MM.1S (cell line): ENCODE data around the gene PAN3.

Experiments used
- DNase-seq: peaks from one replicate; pipeline ENCODE4 v3.0.0-alpha.2; 2015
- H2AFZ ChIP-seq: fragments of 300-600 bp; sonication (generic); 2 replicates; pipeline ENCODE4 v1.6.0; 2016; ENCODE audit warnings: antibody characterized with exemption, low read length
- H3F3A ChIP-seq: fragments of 300-600 bp; sonication (generic); 2 replicates; pipeline ENCODE4 v1.6.1; 2016; ENCODE audit warnings: mild to moderate bottlenecking, antibody characterized with exemption, low read length, moderate library complexity, mixed read lengths; ENCODE audit not compliant: insufficient read depth
- H3K27ac ChIP-seq: fragments of 300-600 bp; sonication (generic); 2 replicates; pipeline ENCODE4 v1.5.1; 2016; ENCODE audit warnings: mild to moderate bottlenecking, low read length
- H3K27me3 ChIP-seq: fragments of 300-600 bp; sonication (generic); replicated peaks from 2 replicates; pipeline ENCODE4 v1.6.0; 2016; ENCODE audit warnings: low read length; ENCODE audit not compliant: insufficient read depth
- H3K36me3 ChIP-seq: fragments of 300-600 bp; sonication (generic); replicated peaks from 2 replicates; pipeline ENCODE4 v1.6.1; 2016; ENCODE audit warnings: mild to moderate bottlenecking, low read length, mixed read lengths; ENCODE audit not compliant: insufficient read depth
- H3K4me1 ChIP-seq: fragments of 300-600 bp; sonication (generic); 2 replicates; pipeline ENCODE4 v1.6.1; 2016; ENCODE audit warnings: low read length, mixed read lengths
- H3K4me2 ChIP-seq: fragments of 300-600 bp; sonication (generic); 2 replicates; pipeline ENCODE4 v1.6.0; 2016; ENCODE audit warnings: low read depth, low read length
- H3K4me3 ChIP-seq: fragments of 300-600 bp; sonication (generic); 2 replicates; pipeline ENCODE4 v1.5.1; 2016; ENCODE audit warnings: low read length, mixed read lengths
- H3K79me2 ChIP-seq: fragments of 300-600 bp; sonication (generic); 2 replicates; pipeline ENCODE4 v1.6.1; 2016; ENCODE audit warnings: mixed run types, low read length, mixed read lengths
- H3K9ac ChIP-seq: fragments of 300-600 bp; sonication (generic); 2 replicates; pipeline ENCODE4 v1.6.1; 2016; ENCODE audit warnings: low read length, mixed read lengths
- H3K9me2 ChIP-seq: fragments of 300-600 bp; sonication (generic); replicated peaks from 2 replicates; pipeline ENCODE4 v1.6.1; 2016; ENCODE audit warnings: mild to moderate bottlenecking, low read length, mixed read lengths; ENCODE audit not compliant: insufficient read depth
- H3K9me3 ChIP-seq: fragments of 300-600 bp; sonication (generic); replicated peaks from 2 replicates; pipeline ENCODE4 v1.6.1; 2016; ENCODE audit warnings: mild to moderate bottlenecking, low read length, mixed read lengths; ENCODE audit not compliant: insufficient read depth
- H4K20me1 ChIP-seq: fragments of 300-600 bp; sonication (generic); 2 replicates; pipeline ENCODE4 v1.6.1; 2016; ENCODE audit warnings: mild to moderate bottlenecking, low read length, moderate library complexity, mixed read lengths; ENCODE audit not compliant: insufficient read depth
- EZH2 ChIP-seq: fragments of 300-600 bp; sonication (generic); optimal IDR thresholded peaks from 2 replicates; pipeline ENCODE3; 2017; ENCODE audit warnings: low read depth, mild to moderate bottlenecking, antibody characterized with exemption, low read length, mixed read lengths
- EZH2phosphoT487 ChIP-seq: fragments of 300-600 bp; sonication (generic); IDR thresholded peaks from 2 replicates; pipeline ENCODE4 v1.6.1; 2018; ENCODE audit warnings: antibody characterized with exemption, low read length
- TF ChIP-seq, protein P1 (sequence below): fragments of 300-600 bp; sonication (generic); IDR thresholded peaks from 2 replicates; pipeline ENCODE4 v1.5.1; 2016; ENCODE audit warnings: antibody characterized with exemption, low read length, mixed read lengths

The PAN3 gene

DNA sequence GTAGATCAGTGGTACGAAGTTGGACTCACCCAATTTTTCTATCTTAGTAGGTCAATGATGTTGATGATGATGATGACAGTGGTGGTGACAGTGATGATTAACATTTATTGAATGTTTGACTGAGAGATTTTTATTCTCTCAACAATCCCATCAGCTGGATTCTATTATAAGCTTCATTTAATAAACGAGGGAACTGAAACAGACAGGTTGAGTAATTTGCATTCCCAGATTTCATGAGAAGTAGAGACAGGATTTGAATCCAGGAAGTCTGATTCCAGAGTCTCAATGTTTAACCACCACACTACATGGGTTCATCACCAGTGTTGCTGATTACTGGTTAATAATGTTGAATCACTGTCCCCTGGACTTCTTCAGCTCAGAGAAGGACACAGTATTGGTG lies 187.7 kb downstream of the PAN3 start:
- H4K20me1 ChIP-seq: no peaks in the 10 kb centered on the region
- no peaks in the 10 kb centered on the region for H3F3A ChIP-seq
- H3K36me3 ChIP-seq: no peaks in the 10 kb centered on the region
- H3K9me3 ChIP-seq: no peaks in the 10 kb centered on the region
- no peaks in the 10 kb centered on the region for H3K4me1 ChIP-seq
- no peaks in the 10 kb centered on the region for H3K27me3 ChIP-seq
- H3K9me2 ChIP-seq: no peaks in the 10 kb centered on the region
- no peak overlapping the region for H3K4me2 ChIP-seq
- no peak for DNase-seq
- H3K4me3 ChIP-seq: no peak overlapping the region
- TF ChIP-seq EZH2phosphoT487 (no peak), EZH2 (no peak)
- TF ChIP-seq, protein P1, sequence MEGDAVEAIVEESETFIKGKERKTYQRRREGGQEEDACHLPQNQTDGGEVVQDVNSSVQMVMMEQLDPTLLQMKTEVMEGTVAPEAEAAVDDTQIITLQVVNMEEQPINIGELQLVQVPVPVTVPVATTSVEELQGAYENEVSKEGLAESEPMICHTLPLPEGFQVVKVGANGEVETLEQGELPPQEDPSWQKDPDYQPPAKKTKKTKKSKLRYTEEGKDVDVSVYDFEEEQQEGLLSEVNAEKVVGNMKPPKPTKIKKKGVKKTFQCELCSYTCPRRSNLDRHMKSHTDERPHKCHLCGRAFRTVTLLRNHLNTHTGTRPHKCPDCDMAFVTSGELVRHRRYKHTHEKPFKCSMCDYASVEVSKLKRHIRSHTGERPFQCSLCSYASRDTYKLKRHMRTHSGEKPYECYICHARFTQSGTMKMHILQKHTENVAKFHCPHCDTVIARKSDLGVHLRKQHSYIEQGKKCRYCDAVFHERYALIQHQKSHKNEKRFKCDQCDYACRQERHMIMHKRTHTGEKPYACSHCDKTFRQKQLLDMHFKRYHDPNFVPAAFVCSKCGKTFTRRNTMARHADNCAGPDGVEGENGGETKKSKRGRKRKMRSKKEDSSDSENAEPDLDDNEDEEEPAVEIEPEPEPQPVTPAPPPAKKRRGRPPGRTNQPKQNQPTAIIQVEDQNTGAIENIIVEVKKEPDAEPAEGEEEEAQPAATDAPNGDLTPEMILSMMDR: no peak
- no peak overlapping the region for H2AFZ ChIP-seq
- H3K9ac ChIP-seq: no peak overlapping the region
- no peak overlapping the region for H3K27ac ChIP-seq
- no peaks in the 10 kb centered on the region for H3K79me2 ChIP-seq

DNA sequence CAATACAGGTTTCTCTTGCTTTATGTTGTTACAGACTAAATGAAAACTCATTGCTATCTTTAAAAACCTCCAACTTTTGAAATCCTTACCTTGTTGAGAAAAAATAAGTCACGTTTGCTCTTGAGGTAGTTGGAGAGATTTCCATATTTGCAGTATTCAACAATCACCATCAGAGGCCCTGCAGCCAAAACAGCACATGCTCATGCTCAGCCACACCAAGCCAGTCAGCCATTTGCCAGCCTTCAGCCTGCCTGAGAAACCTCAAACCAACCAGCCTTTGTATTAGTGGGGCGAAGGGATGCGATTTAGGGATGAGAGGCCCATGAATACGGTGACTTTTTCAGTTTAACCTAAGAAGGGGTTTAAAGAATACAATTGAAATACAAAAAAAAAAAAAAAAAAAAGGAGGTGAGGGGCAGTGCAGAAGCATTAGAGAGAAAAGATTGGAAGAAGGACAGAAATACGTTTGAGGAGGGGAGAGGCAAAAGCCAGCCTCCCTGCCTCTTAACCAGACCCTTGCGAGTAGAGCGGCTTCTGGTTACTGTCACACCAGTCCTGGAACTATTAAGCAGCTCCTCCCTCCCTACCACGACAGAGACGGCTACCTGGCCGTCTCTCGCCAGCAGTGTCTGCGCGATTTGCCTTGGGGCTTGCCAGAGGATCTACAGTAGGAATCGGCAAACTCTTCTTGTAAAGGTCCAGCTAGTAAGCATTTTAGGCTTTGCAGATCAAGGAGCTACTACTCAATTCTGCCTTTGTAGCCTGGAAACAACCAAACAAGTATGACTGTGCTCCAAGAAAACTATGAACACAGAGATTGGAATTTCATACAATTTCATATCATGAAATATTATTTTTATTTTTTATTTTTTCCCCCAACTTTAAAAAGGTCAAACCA lies 189.3 kb downstream of the PAN3 start:
- no peak for DNase-seq
- H3K4me2 ChIP-seq: no peak overlapping the region
- no peaks in the 10 kb centered on the region for H3K9me3 ChIP-seq
- no peak overlapping the region for H3K27ac ChIP-seq
- no peak overlapping the region for H2AFZ ChIP-seq
- H4K20me1 ChIP-seq: no peaks in the 10 kb centered on the region
- no peak overlapping the region for H3K4me3 ChIP-seq
- H3K9ac ChIP-seq: no peak overlapping the region
- no peaks in the 10 kb centered on the region for H3F3A ChIP-seq
- no peaks in the 10 kb centered on the region for H3K9me2 ChIP-seq
- TF ChIP-seq, protein P1: no peak
- TF ChIP-seq EZH2phosphoT487 (no peak), EZH2 (no peak)
- H3K27me3 ChIP-seq: no peaks in the 10 kb centered on the region
- H3K79me2 ChIP-seq: no peaks in the 10 kb centered on the region
- H3K36me3 ChIP-seq: no peaks in the 10 kb centered on the region
- H3K4me1 ChIP-seq: no peaks in the 10 kb centered on the region

DNA sequence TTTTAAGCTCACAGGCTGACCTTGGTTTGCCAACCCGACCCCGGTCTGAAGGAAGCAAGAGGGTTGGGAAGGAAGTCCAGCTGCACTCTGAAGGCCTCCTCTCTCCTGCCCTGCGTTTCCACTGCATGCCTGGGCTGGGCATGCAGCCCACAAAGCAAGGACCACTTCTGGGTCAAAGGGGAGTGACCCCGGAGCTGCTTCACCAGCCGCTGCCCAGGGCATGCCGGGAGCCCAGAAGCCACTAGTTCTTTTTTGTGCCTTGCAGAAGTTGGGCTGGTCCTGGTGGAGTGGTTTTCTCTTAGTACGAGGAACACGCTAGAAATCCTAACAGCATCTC lies 189.9 kb downstream of the PAN3 start:
- H3K4me1 ChIP-seq: no peaks in the 10 kb centered on the region
- no peaks in the 10 kb centered on the region for H3K27me3 ChIP-seq
- H3K79me2 ChIP-seq: no peaks in the 10 kb centered on the region
- no peaks in the 10 kb centered on the region for H3K9me2 ChIP-seq
- no peak overlapping the region for H2AFZ ChIP-seq
- H3K4me3 ChIP-seq: no peak overlapping the region
- no peak overlapping the region for H3K4me2 ChIP-seq
- no peaks in the 10 kb centered on the region for H3K9me3 ChIP-seq
- H3F3A ChIP-seq: no peaks in the 10 kb centered on the region
- no peaks in the 10 kb centered on the region for H3K36me3 ChIP-seq
- TF ChIP-seq EZH2phosphoT487: no peak
- no peak for TF ChIP-seq EZH2
- TF ChIP-seq, protein P1: no peak
- no peak overlapping the region for H3K9ac ChIP-seq
- no peak for DNase-seq
- no peaks in the 10 kb centered on the region for H4K20me1 ChIP-seq
- H3K27ac ChIP-seq: no peak overlapping the region
